ENCODE measurements around the gene RFC4.

Gene RFC4

GRCh38 chr3:186785495-186786018, 20.7 kb downstream of the RFC4 start:
- DNase-seq: no peak

GRCh38 chr3:186784820-186785494, 21.3 kb downstream of the RFC4 start:
- peak; percentile 18 for DNase-seq

- DNase-seq: peak; percentile 84
Observed at GRCh38 chr3:186783731-186784515, 22.4 kb downstream of the RFC4 start.

GRCh38 chr3:186783058-186783730, 23.1 kb downstream of the RFC4 start, which contains the start of gene EIF4A2:
TSS of gene EIF4A2 (plus strand) at chr3:186783577. CDS start at chr3:186783611, 34 bp downstream.
- DNase-seq: peak; percentile 93

- no peak for DNase-seq
Observed at GRCh38 chr3:186782542-186783057, 23.7 kb downstream of the RFC4 start.

- no peak for DNase-seq
Observed at GRCh38 chr3:186779204-186779603, 27.1 kb downstream of the RFC4 start.

GRCh38 chr3:186775999-186776398, 30.3 kb downstream of the RFC4 start:
- no peak for DNase-seq

GRCh38 chr3:186772701-186773417, 33.4 kb downstream of the RFC4 start:
- DNase-seq: peak; percentile 65

- no peak for DNase-seq
Observed at GRCh38 chr3:186772281-186772694, 34.0 kb downstream of the RFC4 start.

- DNase-seq: no peak
Observed at GRCh38 chr3:186760897-186761447, 45.3 kb downstream of the RFC4 start.

- DNase-seq: no peak
Observed at GRCh38 chr3:186760141-186760833, 46.0 kb downstream of the RFC4 start.

- DNase-seq: no peak
Observed at GRCh38 chr3:186759231-186759930, 46.9 kb downstream of the RFC4 start.

GRCh38 chr3:186757686-186758220, 48.5 kb downstream of the RFC4 start:
- no peak for DNase-seq

GRCh38 chr3:186757214-186757613, 49.1 kb downstream of the RFC4 start:
- no peak for DNase-seq

- DNase-seq: no peak
Observed at GRCh38 chr3:186754871-186755270, 51.4 kb downstream of the RFC4 start.

- no peak for DNase-seq
Observed at GRCh38 chr3:186754006-186754405, 52.3 kb downstream of the RFC4 start.

GRCh38 chr3:186751480-186751879, 54.8 kb downstream of the RFC4 start:
- no peak for DNase-seq

- DNase-seq: no peak
Observed at GRCh38 chr3:186750316-186750715, 56.0 kb downstream of the RFC4 start.

- no peak for DNase-seq
Observed at GRCh38 chr3:186746008-186746407, 60.3 kb downstream of the RFC4 start.

GRCh38 chr3:186743666-186744065, 62.6 kb downstream of the RFC4 start:
- no peak for DNase-seq

Measured in CD4-positive, alpha-beta T cell treated with Interleukin-17A for 1 hour (primary cell).